Kidney (tissue), 14 donors: Measurements from ENCODE around the gene DCLK1. TPM values are rescaled to one million over a fixed set of nuclear protein-coding genes. Genes with fewer than 3 reads are reported as not detected.
"Not testable (repeated sequence)": the region's sequence is repeated elsewhere in the genome, so short reads cannot be mapped to it uniquely, and the experiment has no call there.

Experiments
- DNase-seq, 5 donors: peaks; one replicate each; pipeline ENCODE4 v3.0.0-alpha.2; 2013 to 2020
- FAIRE-seq: peaks from 2 replicates; lab custom pipeline; 2012; peaks lifted over from hg19 to GRCh38; lab: Jason Lieb, UNC
- H3K27ac ChIP-seq, 2 donors: one replicate each; pipeline ENCODE4 v1.7.0; 2013; ENCODE audit warnings: low read depth in 2 of 2, low read length in 2 of 2, inconsistent platforms in 1 of 2
- H3K27me3 ChIP-seq: one replicate; pipeline ENCODE4 v1.7.1; 2013; ENCODE audit warnings: low read length, inconsistent platforms; ENCODE audit not compliant: control insufficient read depth, insufficient read depth
- H3K36me3 ChIP-seq, 3 donors: one replicate each; pipeline versions ENCODE4 v1.7.0 to v1.7.1; 2013; ENCODE audit warnings: low read length in 3 of 3, control low read depth in 1 of 3, inconsistent platforms in 1 of 3; ENCODE audit not compliant: insufficient read depth in 3 of 3, control insufficient read depth in 2 of 3
- H3K4me1 ChIP-seq, 3 donors: one replicate each; pipeline versions ENCODE4 v1.7.0 to v1.7.1; 2013; ENCODE audit warnings: low read length in 3 of 3, inconsistent platforms in 1 of 3, low read depth in 1 of 3; ENCODE audit not compliant: control insufficient read depth in 2 of 3, insufficient read depth in 2 of 3
- H3K4me3 ChIP-seq, 3 donors: one replicate each; pipeline versions ENCODE4 v1.7.0 to v1.8.1; 2013; ENCODE audit warnings: low read length in 3 of 3, control low read depth in 1 of 3, inconsistent platforms in 1 of 3
- H3K9ac ChIP-seq, 3 donors: one replicate each; pipeline versions ENCODE4 v1.7.0 to v1.7.1; 2013; ENCODE audit warnings: low read length in 3 of 3, control low read depth in 1 of 3, inconsistent platforms in 1 of 3
- H3K9me3 ChIP-seq, 3 donors: one replicate each; pipeline versions ENCODE4 v1.7.0 to v1.7.1; 2013; ENCODE audit warnings: low read length in 3 of 3, control low read depth in 1 of 3, inconsistent platforms in 1 of 3; ENCODE audit not compliant: control insufficient read depth in 2 of 3, insufficient read depth in 1 of 3
- intact Hi-C: fragments of 100-400 bp; cut with DNase I; formaldehyde crosslinking; loops from one replicate; pipeline ENCODE4 v1.11.1; 2022
- polyA plus RNA-seq: library from polyadenylated mRNA; stranded (reverse); fragments of 350-450 nt; fragmentation: Illumina TruSeq; extraction: RNeasy Lipid Tissue Mini Kit (QIAGEN cat#74804); gene quantifications from one replicate; pipeline ENCODE4 v1.2.3, GENCODE V29; 2014; ENCODE audit warnings: low read depth, low replicate concordance; ENCODE audit not compliant: insufficient read depth
- total RNA-seq: library from RNA; stranded (reverse); fragmentation: NEBNext Ultra II Directional; extraction: Animal tissue kit (Norgen Biotek cat#: 25700); gene quantifications from one replicate; pipeline ENCODE4 v1.2.1, GENCODE V29; 2021
- TF ChIP-seq, protein P1 (sequence below): IDR thresholded peaks from 3 replicates; pipeline ENCODE4 v1.5.1; 2012; ENCODE audit warnings: mild to moderate bottlenecking, moderate library complexity, borderline replicate concordance; ENCODE audit not compliant: insufficient read depth; ENCODE audit errors: extremely low read depth
- donor health status: control.
- donor health status: control.
- donor health status: control.
- donor health status: control.
- donor health status: control.
- donor health status: DM: yes; HTN: yes; CAD: no.
- donor health status: Normal renal cell carcinoma (clear cell type).

Gene DCLK1
- total and polyA plus RNA-seq, 2 donors from 2014 or later, result 0.73 to 8.3 TPM

- Histone ChIP-seq H3K4me3 (no peak overlapping the region), H3K27ac (no peak overlapping the region), H3K27me3 (no peaks in the 10 kb centered on the region), H3K4me1 (no peaks in the 10 kb centered on the region), H3K36me3 (no peaks in the 10 kb centered on the region), H3K9ac (no peak overlapping the region), H3K9me3 (no peaks in the 10 kb centered on the region)
- TF ChIP-seq, protein P1, sequence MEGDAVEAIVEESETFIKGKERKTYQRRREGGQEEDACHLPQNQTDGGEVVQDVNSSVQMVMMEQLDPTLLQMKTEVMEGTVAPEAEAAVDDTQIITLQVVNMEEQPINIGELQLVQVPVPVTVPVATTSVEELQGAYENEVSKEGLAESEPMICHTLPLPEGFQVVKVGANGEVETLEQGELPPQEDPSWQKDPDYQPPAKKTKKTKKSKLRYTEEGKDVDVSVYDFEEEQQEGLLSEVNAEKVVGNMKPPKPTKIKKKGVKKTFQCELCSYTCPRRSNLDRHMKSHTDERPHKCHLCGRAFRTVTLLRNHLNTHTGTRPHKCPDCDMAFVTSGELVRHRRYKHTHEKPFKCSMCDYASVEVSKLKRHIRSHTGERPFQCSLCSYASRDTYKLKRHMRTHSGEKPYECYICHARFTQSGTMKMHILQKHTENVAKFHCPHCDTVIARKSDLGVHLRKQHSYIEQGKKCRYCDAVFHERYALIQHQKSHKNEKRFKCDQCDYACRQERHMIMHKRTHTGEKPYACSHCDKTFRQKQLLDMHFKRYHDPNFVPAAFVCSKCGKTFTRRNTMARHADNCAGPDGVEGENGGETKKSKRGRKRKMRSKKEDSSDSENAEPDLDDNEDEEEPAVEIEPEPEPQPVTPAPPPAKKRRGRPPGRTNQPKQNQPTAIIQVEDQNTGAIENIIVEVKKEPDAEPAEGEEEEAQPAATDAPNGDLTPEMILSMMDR, result no peak
- FAIRE-seq, result no peak
- intact Hi-C loops, result no loop called here
- no peak for DNase-seq
Measured at GRCh38 chr13:36076211-36076610, 55.0 kb downstream of the DCLK1 start.

DNA sequence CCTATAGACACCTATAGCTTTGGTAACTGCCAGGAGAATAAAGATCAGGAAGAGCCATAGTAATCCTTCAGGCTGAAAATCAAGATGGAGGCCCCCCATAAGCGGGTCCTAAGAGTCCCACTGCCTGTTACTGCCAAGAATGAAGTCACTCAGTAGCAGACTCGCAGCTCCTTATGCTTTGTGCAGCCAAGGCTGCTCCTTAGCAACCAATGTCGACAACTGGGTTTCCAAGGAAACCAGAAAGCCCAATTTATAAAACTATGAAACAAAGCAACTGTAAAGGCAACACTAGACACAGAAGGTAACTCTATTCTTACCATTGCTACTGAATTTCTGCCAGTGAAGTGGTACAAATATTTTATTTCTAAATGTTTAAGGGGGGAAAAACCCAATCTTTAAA, 56.5 kb downstream of the DCLK1 start:
- FAIRE-seq (no peak), DNase-seq (peak in 1 of 5 donors; percentile 38)
- H3K27me3 ChIP-seq, result no peaks in the 10 kb centered on the region
- H3K4me1 ChIP-seq, result peaks cover 0 to under 1% (median 0%) of the 10 kb centered on the region in 3 donors
- H3K27ac ChIP-seq, result no peak overlapping the region
- no peaks in the 10 kb centered on the region for H3K9me3 ChIP-seq
- no peaks in the 10 kb centered on the region for H3K36me3 ChIP-seq
- intact Hi-C loops, result no loop called here
- no peak overlapping the region for H3K9ac ChIP-seq
- no peak overlapping the region for H3K4me3 ChIP-seq
- TF ChIP-seq, protein P1, result no peak

- TF ChIP-seq, protein P1, result no peak
- FAIRE-seq, result no peak
- H3K9ac ChIP-seq, result no peak overlapping the region
- H3K27me3 ChIP-seq, result no peaks in the 10 kb centered on the region
- H3K9me3 ChIP-seq, result no peaks in the 10 kb centered on the region
- H3K4me3 ChIP-seq, result no peak overlapping the region
- no peaks in the 10 kb centered on the region for H3K36me3 ChIP-seq
- intact Hi-C loops, result no loop called here
- DNase-seq, result no peak
- no peak overlapping the region for H3K27ac ChIP-seq
- H3K4me1 ChIP-seq, result peaks cover 0 to 2% (median 0%) of the 10 kb centered on the region in 3 donors
Measured at GRCh38 chr13:36072152-36072935, 58.8 kb downstream of the DCLK1 start.

DNA sequence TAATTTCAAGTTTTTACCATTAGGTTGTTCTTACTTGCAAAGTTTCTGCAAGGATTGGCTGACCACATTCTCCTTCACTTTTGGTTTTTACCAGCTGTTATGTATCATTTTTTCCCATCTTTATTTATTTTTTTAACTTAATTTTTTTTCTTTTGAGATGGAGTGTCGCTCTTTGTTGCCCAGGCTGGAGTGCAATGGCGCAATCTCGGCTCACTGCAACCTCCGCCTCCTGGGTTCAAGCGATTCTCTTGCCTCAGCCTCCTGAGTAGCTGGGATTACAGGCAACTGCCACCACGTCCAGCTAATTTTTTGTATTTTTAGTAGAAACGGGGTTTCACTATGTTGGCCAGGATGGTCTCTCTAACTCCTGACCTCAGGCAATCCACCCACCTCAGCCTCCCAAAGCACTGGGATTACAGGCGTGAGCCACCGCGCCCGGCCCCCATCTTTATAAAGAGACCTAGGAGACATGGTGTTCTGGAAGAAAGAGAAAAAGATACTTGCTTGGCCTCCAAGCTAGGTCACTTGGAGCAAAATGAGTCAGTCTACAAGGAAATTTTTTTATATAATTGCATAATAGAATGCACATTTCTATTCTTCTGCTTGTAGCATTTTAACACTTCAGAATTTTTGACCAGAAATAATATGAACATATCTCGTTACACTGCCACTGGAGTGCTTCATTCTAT, 60.5 kb downstream of the DCLK1 start:
- H3K4me1 ChIP-seq, DNase-seq, H3K27ac ChIP-seq, H3K27me3 ChIP-seq, H3K9ac ChIP-seq, FAIRE-seq, intact Hi-C loops, H3K9me3 ChIP-seq, H3K36me3 ChIP-seq, H3K4me3 ChIP-seq: not testable (repeated sequence)
